ENCODE data around the gene FBXL13.

DNA sequence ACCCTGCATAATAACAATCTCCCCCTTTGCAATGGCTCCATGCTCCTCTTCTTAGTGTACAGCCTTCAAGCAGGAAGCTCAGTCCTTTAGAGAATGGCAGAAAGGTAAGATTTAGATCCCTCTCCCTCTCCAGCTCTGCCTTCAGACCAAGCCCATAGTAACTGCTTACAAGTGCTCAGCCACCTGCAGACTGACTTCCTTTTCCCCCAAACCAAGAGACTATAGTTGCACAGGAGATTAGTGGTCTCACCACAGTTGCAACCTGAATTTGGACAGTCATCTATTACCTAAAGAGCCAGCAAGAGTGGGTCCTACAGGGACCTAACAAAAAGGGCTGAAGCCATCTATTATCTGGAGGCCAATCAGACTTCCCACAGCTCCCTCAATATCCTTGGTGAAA, 16.5 kb downstream of the FBXL13 start:
- no peak for TF ChIP-seq POLR2AphosphoS5 (IDR thresholded peaks at IDR 0.05)
- TF ChIP-seq, protein P1, sequence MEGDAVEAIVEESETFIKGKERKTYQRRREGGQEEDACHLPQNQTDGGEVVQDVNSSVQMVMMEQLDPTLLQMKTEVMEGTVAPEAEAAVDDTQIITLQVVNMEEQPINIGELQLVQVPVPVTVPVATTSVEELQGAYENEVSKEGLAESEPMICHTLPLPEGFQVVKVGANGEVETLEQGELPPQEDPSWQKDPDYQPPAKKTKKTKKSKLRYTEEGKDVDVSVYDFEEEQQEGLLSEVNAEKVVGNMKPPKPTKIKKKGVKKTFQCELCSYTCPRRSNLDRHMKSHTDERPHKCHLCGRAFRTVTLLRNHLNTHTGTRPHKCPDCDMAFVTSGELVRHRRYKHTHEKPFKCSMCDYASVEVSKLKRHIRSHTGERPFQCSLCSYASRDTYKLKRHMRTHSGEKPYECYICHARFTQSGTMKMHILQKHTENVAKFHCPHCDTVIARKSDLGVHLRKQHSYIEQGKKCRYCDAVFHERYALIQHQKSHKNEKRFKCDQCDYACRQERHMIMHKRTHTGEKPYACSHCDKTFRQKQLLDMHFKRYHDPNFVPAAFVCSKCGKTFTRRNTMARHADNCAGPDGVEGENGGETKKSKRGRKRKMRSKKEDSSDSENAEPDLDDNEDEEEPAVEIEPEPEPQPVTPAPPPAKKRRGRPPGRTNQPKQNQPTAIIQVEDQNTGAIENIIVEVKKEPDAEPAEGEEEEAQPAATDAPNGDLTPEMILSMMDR (IDR thresholded peaks at IDR 0.05), result no peak
- no peak for TF ChIP-seq POLR2A (IDR thresholded peaks at IDR 0.05)
- no peak for TF ChIP-seq EP300 (IDR thresholded peaks at IDR 0.05)
